ENCODE data around the gene MAN2A2. TPM values are rescaled to one million over a fixed set of nuclear protein-coding genes. Genes with fewer than 3 reads are reported as not detected.

The MAN2A2 gene
- total and polyA plus RNA-seq, 2 of the 8 experiments (the other 6 are each of a cell fraction or from before 2014, with no cell fraction given): 23.1 to 29.7 TPM

- POLR2A ChIA-PET (ENCODE audit: partially characterized antibody): no interaction called here
- Histone ChIP-seq H3K9ac (replicated peaks in 1 of 4; ENCODE audit: extremely low read depth in 1 of 4, low read depth in 3 of 4, low read length in 3 of 4) (no peak overlapping the region), H3K36me3 (ENCODE audit: control insufficient read depth in 2 of 4, insufficient read depth in 4 of 4, low read length in 3 of 4) (peaks cover 0 to 2% (median 0%) of the 10 kb centered on the region in 4 experiments; a peak in 2 of 8 replicates), H2BK15ac (ENCODE audit: low read length) (no peak overlapping the region), H2BK5ac (ENCODE audit: low read depth, low read length) (no peak overlapping the region), H3K4me2 (ENCODE audit: insufficient read depth in 1 of 2, low read depth in 2 of 2, low read length in 2 of 2) (no peak overlapping the region), H2AK5ac (ENCODE audit: low read depth, low read length) (no peak overlapping the region), H4K5ac (ENCODE audit: insufficient read length, low read depth, low read length) (no peak overlapping the region), H2BK20ac (ENCODE audit: low read length) (no peak overlapping the region), H3K27me3 (replicated peaks in 1 of 4; ENCODE audit: control insufficient read depth in 3 of 4, extremely low read depth in 1 of 4, insufficient read depth in 3 of 4, low read length in 3 of 4) (no peaks in the 10 kb centered on the region), H2BK120ac (replicated peaks; ENCODE audit: low read depth, low read length) (no peak overlapping the region), H3K9me3 (ENCODE audit: insufficient read depth in 2 of 2, low read depth in 1 of 2, low read length in 1 of 2) (no peaks in the 10 kb centered on the region), H3K14ac (ENCODE audit: insufficient read length) (no peak overlapping the region), H3K4me3 (ENCODE audit: extremely low read depth in 1 of 4, insufficient read depth in 2 of 4, low read depth in 3 of 4, low read length in 4 of 4) (no peak overlapping the region), H3K79me1 (ENCODE audit: low read depth, low read length) (no peaks in the 10 kb centered on the region), H4K91ac (replicated peaks; ENCODE audit: insufficient read length, low read length) (no peak overlapping the region), H3K56ac (replicated peaks; ENCODE audit: insufficient read length, low read depth, low read length) (no peak overlapping the region), H3K18ac (ENCODE audit: extremely low read depth, low read length) (no peak overlapping the region), H3K27ac (ENCODE audit: low read depth, low read length) (no peak overlapping the region), H4K8ac (ENCODE audit: extremely low read depth, insufficient read depth, low read length) (no peak overlapping the region), H2AFZ (ENCODE audit: low read length) (no peak overlapping the region), H3K23ac (ENCODE audit: insufficient read length) (no peak overlapping the region), H3K4ac (replicated peaks; ENCODE audit: insufficient read length, low read depth, low read length) (no peak overlapping the region), H3K23me2 (ENCODE audit: low read depth, low read length) (no peaks in the 10 kb centered on the region), H4K20me1 (replicated peaks in 1 of 2; ENCODE audit: control insufficient read depth in 1 of 2, insufficient read depth in 2 of 2, low read length in 2 of 2) (peaks cover 0 to 3% of the 10 kb centered on the region in 2 experiments), H2BK12ac (ENCODE audit: low read depth, low read length) (no peak overlapping the region), H3K79me2 (ENCODE audit: control insufficient read depth in 1 of 2, insufficient read depth in 2 of 2, low read length in 2 of 2) (no peaks in the 10 kb centered on the region), H3K4me1 (replicated peaks in 1 of 4; ENCODE audit: control insufficient read depth in 3 of 4, insufficient read depth in 4 of 4, low read length in 3 of 4) (peaks cover 0 to 2% (median 0%) of the 10 kb centered on the region in 4 experiments; a peak in 1 of 7 replicates)
- CTCF ChIA-PET (ENCODE audit: partially characterized antibody): interaction anchor here (0.6 to 6.0 kb wide), 6 partner anchors 10 to 187 kb away, joined by 3 to 42 read pairs (median 10); partner anchors contain the start of genes HDDC3, MAN2A2 and UNC45A
- no peak for DNase-seq (ENCODE audit: low read depth in 1 of 2, low spot score in 2 of 2)
- WGBS, 2 experiments (ENCODE audit: extremely low coverage in 1 of 2, insufficient coverage in 1 of 2, insufficient read length in 1 of 2, insufficient replicate concordance in 2 of 2, low coverage in 1 of 2, low lambda C conversion rate in 2 of 2, missing lambda C conversion rate in 1 of 2): 93% methylated on average over 8 of the region's 8 CpGs; no CpG with 5 or more reads in 1 of the 2 experiments
- no peak for FAIRE-seq
- TF ChIP-seq JUND (IDR thresholded peaks at IDR 0.05; ENCODE audit: low read length): no peak
- TF ChIP-seq FOSL1 (IDR thresholded peaks at IDR 0.05; ENCODE audit: insufficient read depth, low read depth, low read length): no peak
- no peak for TF ChIP-seq RAD21 (IDR thresholded peaks at IDR 0.05 in 1 of 2, conservative IDR thresholded peaks at IDR 0.05 in 1 of 2; ENCODE audit: low read depth in 2 of 2, low read length in 2 of 2)
- TF ChIP-seq MAX (IDR thresholded peaks at IDR 0.05): no peak
- no peak for TF ChIP-seq CBX5 (IDR thresholded peaks at IDR 0.05; ENCODE audit: low read depth, low read length)
- no peak for TF ChIP-seq POLR2A (IDR thresholded peaks at IDR 0.05; ENCODE audit: control extremely low read depth in 1 of 2, low read depth in 2 of 2, low read length in 2 of 2)
Observed at GRCh38 chr15:90891346-90891949, 11.7 kb upstream of the MAN2A2 start.
